Activated naive CD4-positive, alpha-beta T cell treated with anti-CD3 and anti-CD28 coated beads, Interleukin-2, amount 50 U/mL, for 16 hours (primary cell): ENCODE measurements around the gene ZNF750.
A peak's percentile ranks its signal among the peaks of the same experiment; 100 is the strongest.

Experiments
- DNase-seq: peaks from one replicate; pipeline ENCODE4 v3.0.0-alpha.2; 2020

The ZNF750 gene

DNA sequence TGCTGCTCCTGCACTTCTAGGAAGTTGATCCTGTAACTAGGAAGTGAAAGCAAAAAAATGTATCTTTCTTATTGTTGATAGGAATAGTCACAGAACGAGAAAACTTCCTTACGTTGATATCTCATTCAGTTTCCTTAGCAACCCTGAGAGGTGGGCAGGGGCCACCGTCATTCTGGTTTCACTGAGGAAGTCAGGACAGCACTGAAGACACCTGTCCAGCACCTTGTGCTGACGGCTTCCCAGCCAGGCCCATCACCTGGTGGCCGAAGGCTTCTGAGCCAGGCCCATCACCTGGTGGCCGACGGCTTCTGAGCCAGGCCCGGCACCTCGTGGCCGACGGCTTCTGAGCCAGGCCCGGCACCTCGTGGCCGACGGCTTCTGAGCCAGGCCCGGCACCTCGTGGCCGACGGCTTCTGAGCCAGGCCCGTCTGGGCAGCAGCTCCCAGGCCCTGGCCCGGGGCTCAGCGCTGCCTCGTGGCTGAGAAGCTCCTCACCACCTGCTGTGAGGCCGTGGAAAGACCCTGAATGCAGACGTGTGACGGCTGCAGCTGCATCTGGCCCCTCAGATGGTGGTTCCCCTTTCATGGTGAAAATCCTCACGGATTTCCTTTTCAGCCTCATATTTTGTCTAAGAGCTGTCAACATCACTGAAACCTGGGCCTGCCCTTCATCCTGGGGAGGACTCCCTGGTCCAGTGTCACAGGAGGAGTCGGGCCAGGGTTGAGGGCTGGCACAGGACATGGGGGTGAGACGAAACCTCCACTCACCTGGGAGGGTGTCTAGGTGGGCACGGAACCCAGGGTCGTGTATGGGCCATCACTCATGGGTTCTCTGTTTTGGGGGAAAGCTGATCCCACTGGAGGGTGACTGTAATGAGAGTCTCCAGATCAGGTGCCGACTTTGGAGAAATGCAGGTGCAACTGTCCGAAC, 33.0 kb upstream of the ZNF750 start:
- DNase-seq = no peak

GRCh38 chr17:82871776-82872561, 32.1 kb upstream of the ZNF750 start:
- no peak for DNase-seq

GRCh38 chr17:82871056-82871775, 31.4 kb upstream of the ZNF750 start:
- no peak for DNase-seq

DNA sequence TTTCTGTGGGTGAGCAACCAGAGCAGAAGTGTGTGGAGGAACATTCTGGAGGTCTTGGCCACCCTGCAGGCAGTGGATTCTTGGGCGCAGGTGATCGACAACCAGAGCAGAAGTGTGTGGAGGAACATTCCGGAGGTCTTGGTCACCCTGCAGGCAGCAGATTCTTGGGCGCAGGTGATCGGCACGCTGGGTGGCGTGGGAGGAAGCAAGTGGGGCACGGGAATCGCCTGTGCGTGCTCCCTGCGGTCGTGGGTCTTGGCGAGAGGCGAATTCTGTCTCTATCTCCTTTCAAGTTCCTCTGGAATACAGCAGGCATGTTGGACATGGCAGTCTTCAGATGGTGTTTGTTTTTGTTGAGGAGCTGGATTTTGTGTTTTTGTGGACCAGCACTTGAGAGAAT, 30.7 kb upstream of the ZNF750 start:
- DNase-seq = no peak

DNA sequence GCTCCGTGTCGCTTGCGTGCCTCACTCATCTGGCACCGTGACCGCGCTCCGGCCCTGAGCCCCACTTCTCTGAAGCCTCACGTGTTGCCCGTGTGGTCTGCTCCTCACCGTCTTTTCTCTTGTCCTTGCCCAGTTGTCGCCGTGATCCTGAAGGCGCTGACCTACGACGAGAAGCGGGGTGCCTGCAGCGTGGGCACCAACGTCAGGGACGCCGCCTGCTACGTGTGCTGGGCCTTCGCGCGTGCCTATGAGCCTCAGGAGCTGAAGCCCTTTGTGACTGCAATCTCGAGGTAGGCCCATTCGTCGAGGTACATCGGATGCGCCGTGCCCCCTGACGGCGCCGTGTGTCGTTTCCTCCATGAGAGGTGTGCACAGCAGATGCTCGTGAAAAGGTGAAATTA, 30.3 kb upstream of the ZNF750 start:
- no peak for DNase-seq

- no peak for DNase-seq
Measured at GRCh38 chr17:82869536-82869935, 29.7 kb upstream of the ZNF750 start.

- no peak for DNase-seq
Measured at GRCh38 chr17:82868715-82869131, 28.9 kb upstream of the ZNF750 start.

- no peak for DNase-seq
Measured at GRCh38 chr17:82867763-82868325, 28.0 kb upstream of the ZNF750 start.

- no peak for DNase-seq
Measured at GRCh38 chr17:82866590-82867191, 26.9 kb upstream of the ZNF750 start.

DNA sequence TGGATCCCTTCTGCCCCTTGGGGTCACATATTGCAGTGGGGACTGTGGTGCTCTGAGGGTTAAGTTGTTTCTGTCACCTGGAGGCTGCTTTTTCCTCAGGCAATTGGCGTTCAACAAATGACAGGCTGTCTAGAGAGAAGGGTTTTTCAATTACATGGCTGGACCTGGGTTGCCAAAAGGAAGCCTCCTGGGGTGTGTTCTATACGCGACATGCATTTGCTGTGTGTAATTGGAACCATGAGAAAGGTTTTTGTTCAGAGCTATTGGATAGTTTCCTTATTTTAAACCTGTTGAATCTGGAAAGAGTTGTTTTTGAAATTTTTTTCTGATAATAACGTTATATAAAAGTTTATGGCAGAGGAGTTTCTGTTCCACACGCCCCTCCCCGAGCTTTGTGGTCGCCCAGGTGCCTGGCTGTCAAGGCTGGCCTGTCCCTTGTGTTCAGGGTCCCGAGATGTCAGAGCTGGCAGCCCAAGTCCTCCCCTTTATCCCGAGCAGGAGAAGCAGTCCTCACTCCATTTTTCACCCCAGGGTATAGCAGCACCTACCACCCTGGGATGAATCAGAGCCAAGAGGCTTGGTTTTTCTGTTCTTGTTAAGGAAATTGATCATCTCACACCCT, 26.1 kb upstream of the ZNF750 start:
- DNase-seq = no peak

GRCh38 chr17:82865274-82865673, 25.5 kb upstream of the ZNF750 start:
- DNase-seq = no peak

DNA sequence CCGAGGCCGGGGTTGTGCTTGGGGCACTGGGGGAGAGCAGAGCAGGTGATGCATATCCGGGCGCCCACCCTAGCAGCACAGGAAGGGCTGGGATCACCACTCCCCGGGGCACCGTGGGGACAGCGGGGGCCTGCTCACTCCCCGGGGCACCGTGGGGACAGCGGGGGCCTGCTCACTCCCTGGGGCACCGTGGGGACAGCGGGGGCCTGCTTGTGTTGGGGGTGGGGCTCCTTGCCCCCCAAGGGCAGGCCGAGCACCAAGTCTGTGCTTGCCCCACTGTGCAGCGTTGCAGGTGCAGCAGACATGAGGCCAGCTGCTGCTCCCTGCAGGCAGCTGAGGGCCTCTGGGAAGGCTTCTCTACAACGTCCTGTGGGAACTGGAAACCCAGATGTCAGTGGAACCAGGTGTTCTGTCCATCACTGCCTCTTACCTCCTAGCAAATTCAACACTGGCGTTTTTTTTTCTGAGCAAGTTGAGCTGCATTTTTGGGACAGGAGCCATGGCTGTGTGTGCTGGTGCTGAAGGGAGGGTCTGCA, 25.0 kb upstream of the ZNF750 start:
- no peak for DNase-seq

GRCh38 chr17:82863941-82864712, 24.3 kb upstream of the ZNF750 start:
- DNase-seq = peak; percentile 83

GRCh38 chr17:82863383-82863940, 23.6 kb upstream of the ZNF750 start:
- DNase-seq = no peak

- no peak for DNase-seq
Measured at GRCh38 chr17:82862737-82863382, 23.0 kb upstream of the ZNF750 start.

DNA sequence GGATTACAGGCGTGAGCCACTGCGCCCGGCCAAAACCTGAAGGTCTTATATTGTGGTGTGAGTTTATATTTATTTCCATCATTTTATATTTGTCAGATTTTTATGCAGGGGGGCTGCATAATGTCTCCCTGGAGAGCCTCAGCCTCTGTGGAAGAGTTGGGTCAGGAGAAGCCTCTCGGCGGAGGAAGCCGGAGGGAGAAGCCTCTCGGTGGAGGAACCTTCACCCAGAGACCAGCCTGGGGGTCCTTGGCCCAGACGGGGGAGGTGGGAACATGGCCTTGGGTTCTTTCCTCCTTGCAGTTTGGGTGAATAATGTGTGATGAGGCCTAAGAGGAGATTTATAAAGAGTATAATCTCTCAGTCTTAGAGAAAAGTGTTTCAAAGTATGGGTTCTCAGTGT, 22.4 kb upstream of the ZNF750 start:
- no peak for DNase-seq

DNA sequence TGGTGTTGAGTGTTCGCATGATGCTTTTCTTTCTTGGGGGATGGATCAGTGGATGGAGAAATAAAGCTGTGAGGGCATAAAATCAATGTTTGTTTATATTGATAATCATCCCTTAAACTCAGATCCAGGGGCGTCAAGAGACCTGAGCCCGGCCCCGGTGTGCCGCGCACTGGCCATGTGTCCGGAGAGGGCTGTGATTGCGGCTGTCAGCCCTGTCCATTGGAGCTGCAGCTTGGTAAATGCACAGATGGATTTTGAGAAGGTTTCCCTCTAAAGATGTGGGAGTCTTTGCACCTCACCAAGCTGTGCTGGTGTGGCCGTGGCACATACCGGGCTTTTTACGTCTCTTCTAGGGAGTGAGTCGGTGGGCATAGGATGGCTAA, 21.6 kb upstream of the ZNF750 start:
- no peak for DNase-seq

DNA sequence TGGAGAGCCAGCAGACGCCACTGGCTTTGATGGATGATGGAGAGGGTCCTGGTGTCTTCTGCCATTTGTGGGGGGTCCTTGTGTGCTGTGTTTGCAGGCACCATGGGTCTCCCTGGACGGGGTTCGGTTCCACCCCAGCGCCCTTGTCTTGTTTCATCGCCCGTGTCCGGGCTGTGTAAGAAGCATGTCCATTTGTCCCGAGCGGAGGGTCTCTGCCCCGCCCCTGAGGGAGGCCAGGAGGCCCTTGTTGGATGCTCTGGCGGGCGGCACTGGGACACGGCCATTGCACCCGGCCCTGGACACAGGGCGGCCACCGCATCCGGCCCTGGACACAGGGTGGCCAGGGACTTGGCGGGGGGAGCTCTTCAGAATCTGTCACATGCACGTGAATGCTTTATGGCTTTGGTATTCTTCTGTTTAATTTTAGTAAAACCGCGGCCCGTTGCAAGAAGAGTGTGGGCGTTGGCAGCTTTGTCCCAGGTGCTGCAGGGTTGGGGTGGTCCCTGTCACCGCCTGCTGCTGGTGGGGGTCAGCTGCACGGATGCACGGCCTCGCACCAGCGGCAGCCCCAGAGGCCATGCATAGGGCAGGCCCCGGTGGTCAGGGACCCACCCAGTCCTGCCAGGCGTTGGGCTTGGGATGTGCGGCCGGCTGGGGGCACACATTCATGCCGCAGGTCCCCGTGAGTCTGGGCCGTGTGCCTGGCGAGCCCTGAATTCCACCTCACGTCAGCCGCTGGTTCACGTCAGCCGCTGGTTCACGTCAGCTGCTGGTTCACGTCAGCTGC, 21.0 kb upstream of the ZNF750 start:
- DNase-seq = no peak
